BLaER1 treated with 17β-estradiol and CSF1 and Interleukin-3, amounts not matched to agents 10 nM and 100 nM (cell line): ENCODE results near the gene HOXA9.

Source experiments
- H3K27ac ChIP-seq, 11 experiments: shearing (Covaris generic); formaldehyde crosslinking; 2 replicates each; pipeline ENCODE4 v1.8.1; 2022
- H3K27me3 ChIP-seq, 11 experiments: shearing (Covaris generic); formaldehyde crosslinking; 2 replicates each; pipeline ENCODE4 v1.8.1; 2022
- H3K36me3 ChIP-seq, 11 experiments: shearing (Covaris generic); formaldehyde crosslinking; 2 replicates each; pipeline ENCODE4 v1.8.1; 2022
- H3K4me1 ChIP-seq, 10 experiments: shearing (Covaris generic); formaldehyde crosslinking; 2 replicates each; pipeline ENCODE4 v1.8.1; 2022
- H3K4me2 ChIP-seq, 11 experiments: shearing (Covaris generic); formaldehyde crosslinking; 2 replicates each; pipeline ENCODE4 v1.8.1; 2022
- H3K4me3 ChIP-seq, 10 experiments: shearing (Covaris generic); formaldehyde crosslinking; 2 replicates each; pipeline ENCODE4 v1.8.1; 2022
- H3K9ac ChIP-seq, 11 experiments: shearing (Covaris generic); formaldehyde crosslinking; 2 replicates each; pipeline ENCODE4 v1.8.1; 2022
- H3K9me3 ChIP-seq, 11 experiments: shearing (Covaris generic); formaldehyde crosslinking; replicated peaks in 1 of 11; 2 replicates each; pipeline ENCODE4 v1.8.1; 2022
- H4K20me1 ChIP-seq, 11 experiments: shearing (Covaris generic); formaldehyde crosslinking; 2 replicates each; pipeline ENCODE4 v1.8.1; 2022
- Cebpa-rat ChIP-seq, 11 experiments: shearing (Covaris generic); IDR thresholded peaks; 2 replicates each; pipeline ENCODE4 v1.8.1; 2022

Gene HOXA9

DNA sequence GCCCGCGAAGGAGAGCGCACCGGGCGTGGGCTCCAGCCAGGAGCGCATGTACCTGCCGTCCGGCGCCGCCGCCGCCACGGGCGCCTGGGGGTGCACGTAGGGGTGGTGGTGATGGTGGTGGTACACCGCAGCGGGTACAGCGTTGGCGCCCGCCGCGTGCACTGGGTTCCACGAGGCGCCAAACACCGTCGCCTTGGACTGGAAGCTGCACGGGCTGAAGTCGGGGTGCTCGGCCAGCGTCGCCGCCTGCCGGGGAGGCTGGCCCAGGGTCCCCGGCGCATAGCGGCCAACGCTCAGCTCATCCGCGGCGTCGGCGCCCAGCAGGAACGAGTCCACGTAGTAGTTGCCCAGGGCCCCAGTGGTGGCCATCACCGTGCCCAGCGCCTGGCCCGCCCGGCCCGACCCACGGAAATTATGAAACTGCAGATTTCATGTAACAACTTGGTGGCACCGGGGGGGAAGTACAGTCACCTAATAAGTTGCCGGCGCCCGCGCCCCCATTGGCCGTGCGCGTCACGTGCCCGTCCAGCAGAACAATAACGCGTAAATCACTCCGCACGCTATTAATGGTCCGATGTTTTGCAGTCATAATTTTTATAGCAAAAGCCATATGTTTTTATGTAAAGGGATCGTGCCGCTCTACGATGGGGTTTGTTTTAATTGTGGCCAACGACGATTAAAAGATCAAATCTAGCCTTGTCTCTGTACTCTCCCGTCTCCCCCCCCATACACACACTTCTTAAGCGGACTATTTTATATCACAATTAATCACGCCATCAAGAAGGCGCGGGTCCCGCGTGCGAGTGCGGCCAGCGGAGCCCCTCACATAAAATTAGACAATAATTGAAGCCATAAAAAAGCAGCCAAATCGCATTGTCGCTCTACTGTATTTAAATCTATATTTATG is at the start of gene HOXA9:
TSS of gene HOXA9 (minus strand) at position 449 of the 907 bp plus-strand sequence. CDS start at position 369, 80 bp downstream.
- peaks cover 0 to 87% (median 80%) of the 10 kb centered on the region in 11 experiments; a peak in 18 of 22 replicates for H4K20me1 ChIP-seq
- H3K9me3 ChIP-seq: peaks cover 16 to 31% (median 20%) of the 10 kb centered on the region in 11 experiments
- peaks cover 5 to 15% (median 8%) of the 10 kb centered on the region in 10 experiments; a peak in 17 of 20 replicates for H3K4me1 ChIP-seq
- peaks cover 94 to 100% (median 100%) of the 10 kb centered on the region in 11 experiments for H3K27me3 ChIP-seq
- peak within 1 kb of the TSS in 1 of 10 experiments; percentile 10; a peak in 1 of 20 replicates for H3K4me3 ChIP-seq
- no peak within 1 kb of the TSS for H3K27ac ChIP-seq
- H3K9ac ChIP-seq: no peak within 1 kb of the TSS
- H3K4me2 ChIP-seq: 0 out of 22 replicates have a peak within 1 kb of the TSS, but pooled peaks of 1 of the 11 experiments have one; percentile 13
- H3K36me3 ChIP-seq: no peaks in the 10 kb centered on the region
- TF ChIP-seq Cebpa-rat (IDR thresholded peaks at IDR 0.05): no peak

DNA sequence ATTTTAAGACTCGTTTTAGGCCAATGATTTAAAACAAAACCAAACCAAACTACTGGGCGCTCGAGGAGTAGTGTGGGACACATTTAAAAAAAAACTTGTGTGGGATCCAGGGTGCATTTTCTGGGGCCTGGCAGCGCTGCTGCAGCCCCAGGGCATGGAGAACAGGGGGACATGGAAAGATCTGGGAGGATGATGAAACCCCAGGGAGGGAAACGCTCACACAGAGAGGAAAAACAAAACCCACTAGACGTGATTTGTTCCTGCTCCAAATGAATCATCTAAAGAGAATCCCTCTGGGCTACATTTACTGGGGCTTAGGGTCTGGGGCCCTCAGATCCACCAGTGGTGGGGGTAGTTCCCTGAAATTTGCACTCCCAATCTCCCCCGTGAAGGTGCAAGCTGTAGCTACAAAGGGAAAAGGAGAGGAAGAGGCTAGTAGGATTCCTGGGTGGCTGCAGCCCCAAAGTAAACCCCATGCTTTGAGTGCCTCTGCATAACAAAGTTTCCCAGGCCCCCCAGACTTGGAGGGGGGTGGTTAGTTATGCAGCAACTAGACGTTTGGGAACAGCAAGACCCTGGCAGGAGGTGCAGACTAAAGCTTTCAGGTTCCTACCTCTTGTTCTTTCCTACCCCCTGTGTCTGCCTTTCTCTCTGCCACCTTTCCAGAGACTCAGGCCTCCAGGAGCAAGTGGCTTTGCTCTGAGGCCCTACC is 49.1 kb upstream of the HOXA9 start:
- Histone ChIP-seq H3K27me3 (peaks cover 57 to 96% (median 88%) of the 10 kb centered on the region in 11 experiments), H3K9me3 (peaks cover 0 to 9% (median 0%) of the 10 kb centered on the region in 11 experiments; a peak in 1 of 22 replicates), H3K4me1 (peaks cover 0 to 10% (median 0%) of the 10 kb centered on the region in 10 experiments; a peak in 4 of 20 replicates), H3K4me3 (no peak overlapping the region), H3K27ac (no peak overlapping the region), H3K36me3 (no peaks in the 10 kb centered on the region), H3K4me2 (peak overlapping the region in 1 of 11 experiments; percentile 15; a peak in 1 of 22 replicates), H3K9ac (no peak overlapping the region), H4K20me1 (peaks cover 0 to 6% (median 0%) of the 10 kb centered on the region in 11 experiments; a peak in 3 of 22 replicates)
- TF ChIP-seq Cebpa-rat (IDR thresholded peaks at IDR 0.05): no peak

DNA sequence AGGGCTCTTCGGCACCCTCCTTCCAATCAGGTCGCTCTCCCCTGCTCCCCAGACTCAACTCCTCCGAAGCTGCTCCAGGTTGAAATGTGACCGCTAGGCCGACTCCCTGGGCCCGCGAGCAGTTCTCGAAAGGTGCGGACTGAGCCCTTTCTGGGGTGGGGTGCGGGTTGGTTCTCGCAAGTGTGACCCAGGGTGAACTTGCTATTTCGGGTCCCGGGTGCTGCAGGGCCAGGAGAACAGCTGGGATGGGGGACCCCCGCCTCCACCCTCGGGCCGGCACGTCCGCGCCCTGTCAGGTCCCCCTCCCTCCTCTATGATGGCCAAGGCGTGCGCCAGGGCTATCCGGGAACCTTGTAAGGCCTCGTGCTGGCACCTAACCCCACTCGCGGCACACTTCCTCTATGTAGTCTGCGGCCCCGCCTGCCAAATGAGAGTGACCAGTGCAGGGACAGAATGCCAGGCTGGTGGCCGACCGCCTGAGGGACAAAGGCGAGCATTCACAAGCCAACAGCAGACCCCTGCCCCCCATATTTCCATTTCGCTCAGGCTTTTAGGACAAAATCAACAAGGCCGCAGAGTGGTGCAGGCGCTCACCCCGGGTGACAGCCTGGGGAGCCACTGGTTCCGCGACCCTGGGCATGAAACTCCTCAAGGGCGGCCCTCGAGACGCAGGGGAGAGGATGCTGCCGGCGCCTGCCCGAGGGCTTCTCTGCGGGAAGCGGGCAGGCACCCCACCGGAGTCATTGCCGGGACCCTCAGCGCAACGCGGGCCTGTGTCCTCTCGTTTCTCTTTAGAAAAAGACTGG is 48.3 kb upstream of the HOXA9 start:
- no peak overlapping the region for H3K9ac ChIP-seq
- peaks cover 56 to 96% (median 88%) of the 10 kb centered on the region in 11 experiments for H3K27me3 ChIP-seq
- H3K4me1 ChIP-seq: peaks cover 0 to 10% (median 0%) of the 10 kb centered on the region in 10 experiments; a peak in 4 of 20 replicates
- no peak for TF ChIP-seq Cebpa-rat (IDR thresholded peaks at IDR 0.05)
- H3K4me2 ChIP-seq: peak overlapping the region in 1 of 11 experiments; percentile 15; a peak in 1 of 22 replicates
- no peaks in the 10 kb centered on the region for H3K36me3 ChIP-seq
- no peak overlapping the region for H3K4me3 ChIP-seq
- H3K9me3 ChIP-seq: peaks cover 0 to 9% (median 0%) of the 10 kb centered on the region in 11 experiments; a peak in 1 of 22 replicates
- H3K27ac ChIP-seq: no peak overlapping the region
- H4K20me1 ChIP-seq: peaks cover 0 to 6% (median 0%) of the 10 kb centered on the region in 11 experiments; a peak in 3 of 22 replicates

DNA sequence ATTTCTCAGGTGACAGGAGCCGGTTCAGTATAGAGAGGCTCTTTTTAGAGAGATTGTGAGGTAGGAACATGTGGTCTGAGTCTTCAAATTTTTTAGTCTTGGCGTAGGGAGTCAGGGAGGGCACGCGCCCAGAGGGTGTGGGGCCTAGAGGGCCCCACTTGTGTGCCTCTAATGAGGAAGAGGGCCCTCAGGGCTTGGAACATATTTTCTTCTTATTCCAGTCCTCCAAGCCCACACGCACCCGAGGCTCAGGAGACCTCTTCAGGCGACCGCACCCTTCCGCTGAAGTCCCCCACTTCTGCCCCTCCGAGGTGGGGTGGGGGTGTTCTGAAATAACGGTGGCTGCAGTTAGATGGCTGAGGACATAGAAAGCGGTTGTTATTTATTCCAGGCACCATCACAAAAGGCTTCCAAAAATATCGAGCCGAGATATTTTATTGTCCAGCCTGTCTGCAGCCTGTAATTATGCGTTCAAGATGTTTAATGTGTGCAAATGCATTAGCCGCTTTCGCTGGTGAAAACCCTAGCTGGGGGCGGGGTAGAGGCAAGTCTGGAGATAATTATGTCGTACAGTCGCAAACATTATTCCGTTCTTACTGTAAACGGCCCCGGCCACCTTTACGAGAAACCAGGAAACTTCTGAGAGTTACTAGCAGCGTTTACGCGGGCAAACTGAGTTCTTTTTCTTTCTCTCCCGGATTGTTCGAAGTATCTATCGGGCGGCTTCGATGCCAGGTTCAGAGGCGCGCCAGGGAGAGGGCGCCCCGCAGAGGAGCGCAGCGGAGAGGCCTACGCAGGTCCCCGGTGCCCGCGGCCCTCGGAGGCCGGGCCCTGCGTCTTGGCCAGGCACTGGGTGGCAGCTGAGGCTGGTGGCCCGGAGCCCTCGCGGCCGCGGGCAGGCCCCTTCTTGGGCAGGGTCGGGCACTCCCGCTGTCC is 47.4 kb upstream of the HOXA9 start:
- Histone ChIP-seq H3K27ac (no peak overlapping the region), H4K20me1 (peaks cover 0 to 8% (median 0%) of the 10 kb centered on the region in 11 experiments; a peak in 4 of 22 replicates), H3K36me3 (no peaks in the 10 kb centered on the region), H3K9me3 (peaks cover 0 to 9% (median 0%) of the 10 kb centered on the region in 11 experiments; a peak in 1 of 22 replicates), H3K27me3 (peaks cover 65 to 100% (median 91%) of the 10 kb centered on the region in 11 experiments), H3K4me3 (no peak overlapping the region), H3K4me1 (peaks cover 0 to 15% (median 0%) of the 10 kb centered on the region in 10 experiments; a peak in 7 of 20 replicates), H3K4me2 (no peak overlapping the region), H3K9ac (no peak overlapping the region)
- TF ChIP-seq Cebpa-rat (IDR thresholded peaks at IDR 0.05): no peak

DNA sequence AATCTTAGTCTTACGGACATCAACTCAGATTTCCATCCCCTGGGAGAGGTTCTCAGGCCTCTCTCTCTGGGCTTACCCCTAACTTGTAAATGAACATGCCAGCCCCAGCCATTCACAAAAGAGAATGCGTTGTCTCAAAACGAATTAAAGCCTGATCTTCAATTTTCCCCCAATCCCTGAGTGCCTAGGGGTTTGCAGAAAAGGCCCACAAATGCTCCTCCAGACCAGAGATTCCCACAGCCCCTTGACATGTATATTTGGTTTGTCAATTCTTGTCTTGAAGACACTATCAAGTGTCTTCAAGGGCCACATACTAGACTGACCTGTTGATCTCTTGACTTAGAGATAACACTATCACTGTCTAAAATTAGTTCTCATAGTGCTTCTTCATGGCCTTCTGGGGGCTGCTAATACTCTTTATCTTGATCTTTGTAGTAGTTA is 46.4 kb upstream of the HOXA9 start:
- Histone ChIP-seq H3K27me3 (peaks cover 73 to 100% (median 93%) of the 10 kb centered on the region in 11 experiments), H4K20me1 (peaks cover 0 to 12% (median 0%) of the 10 kb centered on the region in 11 experiments; a peak in 4 of 22 replicates), H3K4me2 (no peak overlapping the region), H3K9me3 (peaks cover 0 to 9% (median 0%) of the 10 kb centered on the region in 11 experiments; a peak in 1 of 22 replicates), H3K4me3 (no peak overlapping the region), H3K36me3 (no peaks in the 10 kb centered on the region), H3K9ac (no peak overlapping the region), H3K27ac (no peak overlapping the region), H3K4me1 (peaks cover 0 to 18% (median 0%) of the 10 kb centered on the region in 10 experiments; a peak in 7 of 20 replicates)
- no peak for TF ChIP-seq Cebpa-rat (IDR thresholded peaks at IDR 0.05)

- H4K20me1 ChIP-seq: peaks cover 0 to 12% (median 0%) of the 10 kb centered on the region in 11 experiments; a peak in 5 of 22 replicates
- H3K4me2 ChIP-seq: no peak overlapping the region
Measured at GRCh38 chr7:27211084-27211446, 45.7 kb upstream of the HOXA9 start.

DNA sequence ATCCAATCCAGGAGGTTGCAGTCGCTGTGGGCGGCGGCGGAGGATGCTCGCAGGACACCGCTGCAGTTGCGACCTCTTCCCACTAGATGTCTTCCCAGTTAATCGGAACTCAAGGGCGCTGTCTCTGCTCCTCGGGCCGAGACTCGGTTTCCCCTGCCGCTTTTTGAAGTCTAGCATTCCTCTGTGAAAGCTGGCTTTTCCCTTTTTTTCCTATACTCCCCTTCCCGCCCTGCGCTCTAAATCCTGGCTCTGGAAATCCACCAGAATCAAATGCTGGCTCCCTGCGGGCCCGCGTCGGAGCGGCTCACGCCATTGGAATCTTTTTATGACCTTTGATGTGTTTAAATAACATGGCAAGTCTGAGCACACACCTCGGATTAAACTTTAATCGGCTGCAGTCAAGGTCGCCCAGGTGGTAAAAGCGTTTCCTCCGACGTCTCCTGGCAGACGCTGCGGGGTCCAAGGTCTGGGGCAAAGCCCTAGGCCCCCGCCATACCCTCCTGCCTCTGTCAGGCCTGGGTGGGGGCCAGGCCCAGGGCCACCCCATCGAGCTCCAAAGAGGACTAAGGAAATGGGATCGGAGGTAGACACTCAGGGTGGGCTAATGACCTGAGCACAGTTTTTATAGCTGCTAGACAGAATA is 45.2 kb upstream of the HOXA9 start:
- peaks cover 82 to 100% (median 97%) of the 10 kb centered on the region in 11 experiments for H3K27me3 ChIP-seq
- peak overlapping the region in 6 of 11 experiments; percentile 10 to 59 (median 44); a peak in 11 of 22 replicates for H3K4me2 ChIP-seq
- no peak overlapping the region for H3K9ac ChIP-seq
- no peak for TF ChIP-seq Cebpa-rat (IDR thresholded peaks at IDR 0.05)
- no peaks in the 10 kb centered on the region for H3K36me3 ChIP-seq
- no peak overlapping the region for H3K27ac ChIP-seq
- H3K4me3 ChIP-seq: no peak overlapping the region
- peaks cover 0 to 18% (median 0%) of the 10 kb centered on the region in 10 experiments; a peak in 7 of 20 replicates for H3K4me1 ChIP-seq
- peaks cover 0 to 14% (median 1%) of the 10 kb centered on the region in 11 experiments; a peak in 7 of 22 replicates for H3K9me3 ChIP-seq
- peaks cover 0 to 16% (median 0%) of the 10 kb centered on the region in 11 experiments; a peak in 8 of 22 replicates for H4K20me1 ChIP-seq

More at GRCh38 chr7:27211084-27211446, 45.7 kb upstream of the HOXA9 start:
- H3K27me3 ChIP-seq: peaks cover 78 to 100% (median 94%) of the 10 kb centered on the region in 11 experiments
- peaks cover 0 to 18% (median 0%) of the 10 kb centered on the region in 10 experiments; a peak in 7 of 20 replicates for H3K4me1 ChIP-seq
- no peak overlapping the region for H3K4me3 ChIP-seq
- H3K27ac ChIP-seq: no peak overlapping the region
- no peak for TF ChIP-seq Cebpa-rat (IDR thresholded peaks at IDR 0.05)
- H3K9ac ChIP-seq: no peak overlapping the region
- H3K9me3 ChIP-seq: peaks cover 0 to 9% (median 0%) of the 10 kb centered on the region in 11 experiments; a peak in 2 of 22 replicates
- no peaks in the 10 kb centered on the region for H3K36me3 ChIP-seq
